Liver (tissue), 9 donors: ENCODE measurements around the gene KRTAP9-2. TPM values are rescaled to one million over a fixed set of nuclear protein-coding genes. Genes with fewer than 3 reads are reported as not detected.

Experiments
- DNase-seq: peaks from one replicate; pipeline ENCODE4 v3.0.0-alpha.2; 2017; ENCODE audit warnings: low spot score
- H3K27ac ChIP-seq, 2 donors: one replicate each; pipeline ENCODE4 v1.7.0; 2013; ENCODE audit warnings: inconsistent platforms in 2 of 2, low read length in 2 of 2, control low read depth in 1 of 2, low read depth in 1 of 2, mild to moderate bottlenecking in 1 of 2
- H3K27me3 ChIP-seq, 4 donors: one replicate each; pipeline versions ENCODE4 v1.6.1 to v1.7.0; 2013; ENCODE audit warnings: low read length in 3 of 4, inconsistent platforms in 1 of 4, mild to moderate bottlenecking in 1 of 4, moderate library complexity in 1 of 4; ENCODE audit not compliant: control insufficient read depth in 4 of 4, insufficient read depth in 4 of 4
- H3K36me3 ChIP-seq, 4 donors: one replicate each; pipeline versions ENCODE4 v1.6.1 to v1.7.0; 2013; ENCODE audit warnings: low read length in 3 of 4, mild to moderate bottlenecking in 3 of 4, low read depth in 1 of 4, moderate library complexity in 1 of 4; ENCODE audit not compliant: control insufficient read depth in 4 of 4, insufficient read depth in 3 of 4
- H3K4me1 ChIP-seq, 4 donors: one replicate each; pipeline versions ENCODE4 v1.6.1 to v1.7.0; 2013; ENCODE audit warnings: low read length in 3 of 4, mild to moderate bottlenecking in 3 of 4, moderate library complexity in 1 of 4; ENCODE audit not compliant: control insufficient read depth in 4 of 4, insufficient read depth in 4 of 4
- H3K4me3 ChIP-seq, 3 donors: one replicate each; pipeline versions ENCODE4 v1.6.1 to v1.7.0; 2013; ENCODE audit warnings: low read length in 3 of 3, control low read depth in 1 of 3, low read depth in 1 of 3, mild to moderate bottlenecking in 1 of 3
- H3K9ac ChIP-seq, 2 donors: one replicate each; pipeline ENCODE4 v1.7.0; 2013; ENCODE audit warnings: low read length in 2 of 2, mild to moderate bottlenecking in 2 of 2, moderate library complexity in 2 of 2, control low read depth in 1 of 2, low read depth in 1 of 2
- H3K9me3 ChIP-seq, 4 donors: one replicate each; pipeline versions ENCODE4 v1.6.1 to v1.7.0; 2013; ENCODE audit warnings: low read length in 3 of 4; ENCODE audit not compliant: control insufficient read depth in 4 of 4
- ATF3 ChIP-seq: IDR thresholded peaks from 2 replicates; pipeline ENCODE4 v1.6.1; 2016; ENCODE audit warnings: antibody characterized with exemption
- CTCF ChIP-seq: fragments of 150-350 bp; IDR thresholded peaks from 2 replicates; pipeline ENCODE4 v1.5.1; 2017; ENCODE audit warnings: improper control_type of control experiment, low read depth, low read length; ENCODE audit not compliant: missing input control
- EGR1 ChIP-seq, 2 donors: IDR thresholded peaks; 2 replicates each; pipeline ENCODE4 v1.6.1; 2016 to 2018; ENCODE audit warnings: antibody characterized with exemption in 2 of 2, low read depth in 2 of 2
- FOXA1 ChIP-seq: IDR thresholded peaks from 2 replicates; pipeline ENCODE4 v1.6.1; 2016; ENCODE audit warnings: antibody characterized with exemption
- FOXA2 ChIP-seq: IDR thresholded peaks from 2 replicates; pipeline ENCODE4 v1.6.1; 2016; ENCODE audit warnings: antibody characterized with exemption
- GABPA ChIP-seq, 2 donors: IDR thresholded peaks in 1 of 2; conservative IDR thresholded peaks in 1 of 2; 2 replicates each; pipeline ENCODE4 v1.6.1; 2016; ENCODE audit warnings: antibody characterized with exemption in 2 of 2, mild to moderate bottlenecking in 1 of 2, moderate library complexity in 1 of 2
- HNF4A ChIP-seq, 2 donors: conservative IDR thresholded peaks; 2 replicates each; pipeline ENCODE4 v1.6.1; 2016; ENCODE audit warnings: antibody characterized with exemption in 2 of 2, mild to moderate bottlenecking in 2 of 2
- HNF4G ChIP-seq: IDR thresholded peaks from 2 replicates; pipeline ENCODE4 v1.6.1; 2016; ENCODE audit warnings: antibody characterized with exemption
- JUND ChIP-seq, 2 donors: IDR thresholded peaks; 2 replicates each; pipeline ENCODE4 v1.6.1; 2016; ENCODE audit warnings: antibody characterized with exemption in 2 of 2
- MAX ChIP-seq: IDR thresholded peaks from 2 replicates; pipeline ENCODE4 v1.6.1; 2016; ENCODE audit warnings: antibody characterized with exemption
- NR2F2 ChIP-seq: IDR thresholded peaks from 2 replicates; pipeline ENCODE4 v1.6.1; 2016; ENCODE audit warnings: antibody characterized with exemption
- RAD21 ChIP-seq, 2 donors: IDR thresholded peaks; 2 replicates each; pipeline ENCODE4 v1.6.1; 2016; ENCODE audit warnings: antibody characterized with exemption in 2 of 2, mild to moderate bottlenecking in 2 of 2
- REST ChIP-seq: IDR thresholded peaks from 2 replicates; pipeline ENCODE4 v1.6.1; 2016; ENCODE audit warnings: antibody characterized with exemption, mild to moderate bottlenecking
- RXRA ChIP-seq, 2 donors: IDR thresholded peaks; 2 replicates each; pipeline ENCODE4 v1.6.1; 2017 to 2018; ENCODE audit warnings: antibody characterized with exemption in 2 of 2, mild to moderate bottlenecking in 1 of 2
- SP1 ChIP-seq: IDR thresholded peaks from 2 replicates; pipeline ENCODE4 v1.6.1; 2018; ENCODE audit warnings: antibody characterized with exemption, mild to moderate bottlenecking
- TAF1 ChIP-seq: conservative IDR thresholded peaks from 2 replicates; pipeline ENCODE4 v1.6.1; 2016; ENCODE audit warnings: antibody characterized with exemption, mild to moderate bottlenecking
- YY1 ChIP-seq: IDR thresholded peaks from 2 replicates; pipeline ENCODE4 v1.6.1; 2016; ENCODE audit warnings: antibody characterized with exemption, mild to moderate bottlenecking
- WGBS: extraction: QIAGEN DNeasy Blood & Tissue Kit; methylation state at CpG from one replicate; pipeline ENCODE4 v1.1.7; 2013; 5-methylcytosine and 5-hydroxymethylcytosine counted together
- polyA plus RNA-seq, 2 donors: library from polyadenylated mRNA; stranded (reverse) in 1 of 2; unstranded in 1 of 2; fragments of 200-250 nt in 1 of 2; fragments of >200 nt in 1 of 2; fragmentation: Nextera tagmentation in 1 of 2; extraction: Ambion mirVana in 1 of 2; gene quantifications; one replicate each; pipeline versions ENCODE4 v1.2.1 to v1.2.3, GENCODE V29; 2013 to 2015
- total RNA-seq, 2 donors: library from RNA; depleted of rRNA; stranded (reverse); fragments of >200 nt; gene quantifications; one replicate each; pipeline ENCODE4 v1.2.3, GENCODE V29; 2014
- TF ChIP-seq, protein P1 (sequence below): IDR thresholded peaks from 2 replicates; pipeline ENCODE4 v1.6.1; 2016; ENCODE audit warnings: antibody characterized with exemption
- donor health status: healthy.
- donor health status: healthy.
- donor health status: healthy.
- donor health status: healthy.
- donor health status: healthy.

KRTAP9-2 gene
- total and polyA plus RNA-seq, 4 donors, result not detected

- H3K4me1 ChIP-seq, result no peaks in the 10 kb centered on the region
- H3K27me3 ChIP-seq, result peaks cover 0 to 4% (median 0%) of the 10 kb centered on the region in 4 donors
- 79% methylated on average over 3 of the region's 3 CpGs for WGBS
- no peak overlapping the region for H3K27ac ChIP-seq
- no peak overlapping the region for H3K4me3 ChIP-seq
- TF ChIP-seq FOXA2 (no peak), REST (no peak), RAD21 (IDR thresholded peaks at IDR 0.05) (no peak), FOXA1 (no peak), GABPA (IDR thresholded peaks at IDR 0.05 in 1 of 2, conservative IDR thresholded peaks at IDR 0.05 in 1 of 2) (no peak), JUND (IDR thresholded peaks at IDR 0.05) (no peak), RXRA (IDR thresholded peaks at IDR 0.05) (no peak), ATF3 (no peak)
- no peak for DNase-seq
- no peaks in the 10 kb centered on the region for H3K9me3 ChIP-seq
- H3K9ac ChIP-seq, result no peak overlapping the region
- no peaks in the 10 kb centered on the region for H3K36me3 ChIP-seq
Observed at GRCh38 chr17:41190328-41190727, 36.1 kb upstream of the KRTAP9-2 start.

DNA sequence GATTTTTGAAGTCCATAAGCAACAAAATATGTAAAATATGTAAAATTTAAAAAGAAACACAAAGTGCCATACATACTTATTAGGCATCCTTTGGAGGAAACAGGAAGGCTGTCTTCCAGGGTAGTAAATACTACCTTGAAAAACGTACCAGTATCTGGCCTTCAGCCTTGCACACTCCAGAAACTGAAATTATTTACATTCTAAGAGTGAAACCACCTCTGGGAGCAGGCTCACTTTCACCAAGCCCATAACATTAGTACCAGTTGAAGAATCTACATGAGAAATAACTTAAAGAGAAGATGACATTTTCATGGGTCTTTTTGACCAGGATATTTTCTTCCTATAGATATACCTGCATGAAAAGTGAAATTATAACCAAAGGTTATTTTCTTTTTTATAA, 30.4 kb upstream of the KRTAP9-2 start:
- Histone ChIP-seq H3K27me3 (no peaks in the 10 kb centered on the region), H3K4me1 (no peaks in the 10 kb centered on the region), H3K27ac (no peak overlapping the region), H3K9ac (no peak overlapping the region), H3K36me3 (no peaks in the 10 kb centered on the region), H3K9me3 (no peaks in the 10 kb centered on the region), H3K4me3 (no peak overlapping the region)
- TF ChIP-seq REST, result no peak
- TF ChIP-seq YY1, result no peak
- TF ChIP-seq FOXA2, result no peak
- no peak for TF ChIP-seq FOXA1
- no peak for TF ChIP-seq HNF4G
- no peak for TF ChIP-seq SP1
- TF ChIP-seq ATF3, result no peak
- no peak for TF ChIP-seq NR2F2
- TF ChIP-seq RAD21 (IDR thresholded peaks at IDR 0.05), result no peak
- no peak for TF ChIP-seq CTCF
- TF ChIP-seq, protein P1, sequence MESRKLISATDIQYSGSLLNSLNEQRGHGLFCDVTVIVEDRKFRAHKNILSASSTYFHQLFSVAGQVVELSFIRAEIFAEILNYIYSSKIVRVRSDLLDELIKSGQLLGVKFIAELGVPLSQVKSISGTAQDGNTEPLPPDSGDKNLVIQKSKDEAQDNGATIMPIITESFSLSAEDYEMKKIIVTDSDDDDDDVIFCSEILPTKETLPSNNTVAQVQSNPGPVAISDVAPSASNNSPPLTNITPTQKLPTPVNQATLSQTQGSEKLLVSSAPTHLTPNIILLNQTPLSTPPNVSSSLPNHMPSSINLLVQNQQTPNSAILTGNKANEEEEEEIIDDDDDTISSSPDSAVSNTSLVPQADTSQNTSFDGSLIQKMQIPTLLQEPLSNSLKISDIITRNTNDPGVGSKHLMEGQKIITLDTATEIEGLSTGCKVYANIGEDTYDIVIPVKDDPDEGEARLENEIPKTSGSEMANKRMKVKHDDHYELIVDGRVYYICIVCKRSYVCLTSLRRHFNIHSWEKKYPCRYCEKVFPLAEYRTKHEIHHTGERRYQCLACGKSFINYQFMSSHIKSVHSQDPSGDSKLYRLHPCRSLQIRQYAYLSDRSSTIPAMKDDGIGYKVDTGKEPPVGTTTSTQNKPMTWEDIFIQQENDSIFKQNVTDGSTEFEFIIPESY, result no peak
- TF ChIP-seq RXRA (IDR thresholded peaks at IDR 0.05), result no peak
- TF ChIP-seq GABPA (IDR thresholded peaks at IDR 0.05 in 1 of 2, conservative IDR thresholded peaks at IDR 0.05 in 1 of 2), result no peak
- TF ChIP-seq TAF1, result no peak
- TF ChIP-seq JUND (IDR thresholded peaks at IDR 0.05), result no peak
- TF ChIP-seq MAX, result no peak
- TF ChIP-seq HNF4A (conservative IDR thresholded peaks at IDR 0.05), result no peak
- TF ChIP-seq EGR1 (IDR thresholded peaks at IDR 0.05; ENCODE audit: low read depth in 2 of 2), result no peak
- 40% methylated on average over 1 of the region's 1 CpG for WGBS
- no peak for DNase-seq
